Measurements from ENCODE around the gene PLEKHA5.
"Not testable (repeated sequence)": the region's sequence is repeated elsewhere in the genome, so short reads cannot be mapped to it uniquely, and the experiment has no call there.

Gene PLEKHA5, protein sequence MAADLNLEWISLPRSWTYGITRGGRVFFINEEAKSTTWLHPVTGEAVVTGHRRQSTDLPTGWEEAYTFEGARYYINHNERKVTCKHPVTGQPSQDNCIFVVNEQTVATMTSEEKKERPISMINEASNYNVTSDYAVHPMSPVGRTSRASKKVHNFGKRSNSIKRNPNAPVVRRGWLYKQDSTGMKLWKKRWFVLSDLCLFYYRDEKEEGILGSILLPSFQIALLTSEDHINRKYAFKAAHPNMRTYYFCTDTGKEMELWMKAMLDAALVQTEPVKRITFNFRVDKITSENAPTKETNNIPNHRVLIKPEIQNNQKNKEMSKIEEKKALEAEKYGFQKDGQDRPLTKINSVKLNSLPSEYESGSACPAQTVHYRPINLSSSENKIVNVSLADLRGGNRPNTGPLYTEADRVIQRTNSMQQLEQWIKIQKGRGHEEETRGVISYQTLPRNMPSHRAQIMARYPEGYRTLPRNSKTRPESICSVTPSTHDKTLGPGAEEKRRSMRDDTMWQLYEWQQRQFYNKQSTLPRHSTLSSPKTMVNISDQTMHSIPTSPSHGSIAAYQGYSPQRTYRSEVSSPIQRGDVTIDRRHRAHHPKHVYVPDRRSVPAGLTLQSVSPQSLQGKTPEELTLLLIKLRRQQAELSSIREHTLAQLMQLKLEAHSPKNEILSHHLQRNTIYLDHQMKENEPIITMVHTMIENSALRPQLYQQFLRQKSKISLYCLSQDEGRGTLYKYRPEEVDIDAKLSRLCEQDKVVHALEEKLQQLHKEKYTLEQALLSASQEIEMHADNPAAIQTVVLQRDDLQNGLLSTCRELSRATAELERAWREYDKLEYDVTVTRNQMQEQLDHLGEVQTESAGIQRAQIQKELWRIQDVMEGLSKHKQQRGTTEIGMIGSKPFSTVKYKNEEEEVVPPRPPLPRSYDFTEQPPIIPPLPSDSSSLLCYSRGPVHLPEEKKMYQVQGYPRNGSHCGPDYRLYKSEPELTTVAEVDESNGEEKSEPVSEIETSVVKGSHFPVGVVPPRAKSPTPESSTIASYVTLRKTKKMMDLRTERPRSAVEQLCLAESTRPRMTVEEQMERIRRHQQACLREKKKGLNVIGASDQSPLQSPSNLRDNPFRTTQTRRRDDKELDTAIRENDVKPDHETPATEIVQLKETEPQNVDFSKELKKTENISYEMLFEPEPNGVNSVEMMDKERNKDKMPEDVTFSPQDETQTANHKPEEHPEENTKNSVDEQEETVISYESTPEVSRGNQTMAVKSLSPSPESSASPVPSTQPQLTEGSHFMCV

DNA sequence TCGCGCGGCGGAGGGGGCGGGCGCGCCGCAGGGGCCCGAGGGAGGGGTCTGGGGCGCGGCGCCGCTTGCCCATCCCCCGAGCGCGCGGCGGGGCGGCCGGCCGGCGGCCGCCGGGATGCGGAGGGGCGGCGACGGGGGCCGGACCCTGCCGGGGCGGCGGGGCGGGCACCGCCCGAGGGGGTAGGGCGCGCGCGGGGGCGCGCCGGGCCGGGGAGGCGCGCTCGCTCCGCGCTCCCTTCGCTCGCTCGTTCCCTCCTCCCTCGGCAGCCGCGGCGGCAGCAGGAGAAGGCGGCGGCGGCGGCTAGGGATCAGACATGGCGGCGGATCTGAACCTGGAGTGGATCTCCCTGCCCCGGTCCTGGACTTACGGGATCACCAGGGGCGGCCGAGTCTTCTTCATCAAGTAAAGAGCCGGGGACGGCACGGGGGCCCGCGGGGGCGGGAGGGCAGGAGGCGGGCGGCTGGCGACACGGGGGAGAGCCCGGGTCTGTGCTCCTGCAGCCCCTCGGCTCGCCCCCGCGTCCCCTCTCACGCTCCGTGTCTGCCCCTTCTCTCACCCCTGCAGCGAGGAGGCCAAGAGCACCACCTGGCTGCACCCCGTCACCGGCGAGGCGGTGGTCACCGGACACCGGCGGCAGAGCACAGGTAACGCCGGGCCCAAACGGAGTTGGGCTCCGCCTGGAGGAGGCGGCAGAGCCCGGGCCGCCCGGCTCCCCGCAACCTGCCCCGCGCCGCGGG, at the start of gene PLEKHA5:
Gene PLEKHA5 (plus strand): TSS at position 248 of the 738 bp plus-strand sequence. CDS start 67 bp downstream, at position 315.
- DNase-seq = peak; percentile 87

DNA sequence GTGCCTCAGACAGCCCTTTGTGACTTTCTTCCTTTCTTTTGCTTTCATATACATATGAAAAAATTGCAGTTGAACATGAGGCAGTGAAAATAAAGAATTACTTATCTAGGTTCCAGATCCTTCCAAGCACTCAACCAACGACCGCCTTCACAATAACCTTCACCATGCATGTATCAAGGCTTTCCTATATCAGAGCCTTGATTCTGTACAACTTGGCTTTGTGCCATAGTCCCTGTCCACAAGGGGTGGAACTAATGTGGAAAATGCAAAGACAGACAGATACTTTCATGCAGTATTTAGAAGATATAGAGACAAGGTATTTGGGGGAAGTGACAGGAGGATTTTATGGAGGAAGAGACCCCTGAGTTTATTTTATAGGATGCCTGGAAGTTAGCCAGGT, 48.6 kb upstream of the PLEKHA5 start:
- DNase-seq = no peak

DNA sequence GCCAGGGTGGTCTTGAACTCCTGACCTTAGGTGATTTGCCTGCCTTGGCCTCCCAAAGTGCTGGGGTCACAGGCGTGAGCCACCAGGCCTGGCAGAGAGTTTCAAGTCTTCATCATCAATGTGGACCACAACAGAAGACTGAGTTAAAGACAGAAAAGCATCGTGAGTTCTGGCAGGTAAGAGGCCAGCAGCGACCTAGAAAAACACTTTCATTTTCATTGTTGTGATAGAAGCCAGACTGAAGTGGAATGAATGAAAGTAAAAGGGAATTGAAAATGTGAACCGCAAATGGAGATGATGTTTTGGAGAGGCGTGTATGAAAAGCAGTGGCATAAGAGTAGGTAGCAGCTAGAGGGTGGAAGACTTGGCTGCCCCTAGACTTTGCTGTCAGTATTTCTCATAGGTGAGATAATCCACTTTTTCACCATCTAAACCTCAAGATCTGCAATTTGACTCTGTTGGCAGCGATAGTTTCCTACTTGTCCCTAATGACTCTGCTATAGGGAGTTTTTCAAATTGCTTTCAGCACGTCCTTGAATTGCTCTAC, 47.1 kb upstream of the PLEKHA5 start:
- DNase-seq = no peak

DNA sequence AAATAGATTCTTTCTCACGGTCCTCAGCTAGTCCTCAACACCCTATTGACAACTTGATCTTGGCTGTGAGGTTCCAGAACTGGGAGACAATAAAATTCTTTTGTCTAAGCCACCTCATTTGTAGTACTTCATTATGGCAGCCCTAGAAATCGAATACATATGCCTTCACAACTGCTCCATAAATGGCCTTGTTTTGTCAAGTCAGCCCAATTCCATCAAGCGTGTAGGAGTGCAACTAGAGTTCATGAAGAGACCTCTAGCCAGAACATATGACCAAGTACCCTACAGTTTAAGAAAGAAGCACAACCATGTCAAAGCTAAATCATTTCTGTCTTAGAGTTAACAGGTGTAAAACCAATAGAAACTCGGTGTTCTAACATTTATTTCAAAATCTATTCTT, 45.0 kb upstream of the PLEKHA5 start:
- DNase-seq = no peak

DNA sequence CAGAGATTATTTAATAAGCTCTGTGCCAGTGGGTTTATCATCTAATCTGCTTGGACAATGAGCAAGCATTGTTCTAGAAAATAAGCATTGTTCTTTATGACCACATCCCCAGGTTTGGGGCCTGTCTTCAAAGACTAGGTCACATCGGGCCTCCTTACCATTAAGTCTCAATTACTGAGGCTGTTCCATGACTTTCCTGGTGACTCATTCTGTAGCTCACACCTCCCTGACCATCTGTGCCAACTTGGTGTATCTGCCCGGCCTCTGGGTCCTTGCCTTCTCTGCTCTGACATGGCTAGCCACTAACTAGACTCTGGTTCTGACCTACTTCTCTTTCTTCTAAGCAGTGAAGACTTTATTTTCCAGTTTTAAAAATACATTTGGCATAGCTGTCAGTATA, 44.4 kb upstream of the PLEKHA5 start:
- DNase-seq = no peak

DNA sequence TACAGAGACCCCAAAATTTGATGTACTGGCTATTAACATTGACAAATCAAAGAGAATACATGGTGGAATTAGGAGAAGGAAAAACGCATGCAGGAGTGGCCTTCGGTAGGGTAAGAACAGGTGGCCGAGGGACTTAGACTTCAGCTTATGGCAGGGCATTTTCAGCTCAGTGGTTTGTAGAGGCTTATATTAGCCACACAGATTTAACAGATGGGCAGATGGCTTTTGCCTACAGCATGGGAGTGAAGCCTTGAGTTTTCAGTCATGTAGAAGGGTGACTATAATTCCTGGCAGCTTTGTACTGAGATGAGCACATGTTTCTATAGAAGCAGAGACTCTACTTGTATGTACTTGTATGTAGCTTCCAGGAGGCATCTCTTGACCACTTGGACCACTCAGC, 40.9 kb upstream of the PLEKHA5 start:
- DNase-seq = no peak

DNA sequence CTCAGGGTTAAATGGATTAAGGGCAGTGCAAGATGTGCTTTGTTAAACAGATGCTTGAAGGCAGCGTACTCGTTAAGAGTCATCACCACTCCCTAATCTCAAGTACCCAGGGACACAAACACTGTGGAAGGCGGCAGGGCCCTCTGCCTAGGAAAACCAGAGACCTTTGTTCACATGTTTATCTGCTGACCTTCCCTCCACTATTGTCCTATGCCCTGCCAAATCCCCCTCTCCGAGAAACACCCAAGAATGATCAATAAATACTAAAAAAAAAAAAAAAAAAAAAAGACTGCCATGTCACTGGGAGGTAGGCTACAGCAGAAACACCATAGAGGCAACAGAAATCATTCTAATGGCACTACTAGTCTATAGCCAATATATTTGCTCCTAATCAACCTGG, 37.1 kb upstream of the PLEKHA5 start:
- not testable (repeated sequence) for DNase-seq

DNA sequence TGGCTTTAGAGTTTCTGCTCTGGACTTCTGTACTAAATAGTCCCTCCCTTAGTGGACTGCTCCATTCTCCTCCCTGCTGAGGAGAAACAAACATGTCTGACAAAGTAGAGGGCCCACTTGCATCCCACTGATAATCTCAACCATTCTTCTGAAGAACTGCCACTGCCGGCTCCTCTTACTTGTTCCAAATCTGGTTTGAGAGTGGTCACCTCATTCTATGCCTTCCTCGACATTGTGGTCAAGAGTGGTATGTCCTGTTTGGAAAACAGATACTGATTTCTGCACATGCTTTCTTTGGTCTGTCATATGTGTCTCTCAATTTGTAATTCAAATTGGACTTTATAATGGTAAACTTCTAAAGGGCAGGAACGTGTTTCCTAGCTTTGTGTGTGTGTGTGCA, 36.3 kb upstream of the PLEKHA5 start:
- DNase-seq = no peak

DNA sequence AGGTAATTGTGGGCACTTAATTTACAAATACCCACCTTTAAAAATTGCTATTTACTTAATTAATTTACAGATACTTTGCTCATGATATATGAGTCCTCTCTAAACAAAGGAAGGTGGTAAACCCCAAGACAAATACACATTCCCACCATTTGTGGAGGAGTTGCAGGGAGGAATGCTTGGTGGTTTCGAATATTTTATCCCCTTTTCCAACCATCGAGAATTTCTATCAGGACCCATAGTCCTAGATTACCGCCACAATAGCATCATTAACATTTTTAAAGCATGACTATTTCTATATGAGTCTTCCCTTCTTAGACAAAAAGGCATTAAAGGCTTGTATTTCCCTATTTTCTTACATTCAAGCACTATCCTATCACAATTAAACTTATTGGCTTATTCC, 34.2 kb upstream of the PLEKHA5 start:
- no peak for DNase-seq

DNA sequence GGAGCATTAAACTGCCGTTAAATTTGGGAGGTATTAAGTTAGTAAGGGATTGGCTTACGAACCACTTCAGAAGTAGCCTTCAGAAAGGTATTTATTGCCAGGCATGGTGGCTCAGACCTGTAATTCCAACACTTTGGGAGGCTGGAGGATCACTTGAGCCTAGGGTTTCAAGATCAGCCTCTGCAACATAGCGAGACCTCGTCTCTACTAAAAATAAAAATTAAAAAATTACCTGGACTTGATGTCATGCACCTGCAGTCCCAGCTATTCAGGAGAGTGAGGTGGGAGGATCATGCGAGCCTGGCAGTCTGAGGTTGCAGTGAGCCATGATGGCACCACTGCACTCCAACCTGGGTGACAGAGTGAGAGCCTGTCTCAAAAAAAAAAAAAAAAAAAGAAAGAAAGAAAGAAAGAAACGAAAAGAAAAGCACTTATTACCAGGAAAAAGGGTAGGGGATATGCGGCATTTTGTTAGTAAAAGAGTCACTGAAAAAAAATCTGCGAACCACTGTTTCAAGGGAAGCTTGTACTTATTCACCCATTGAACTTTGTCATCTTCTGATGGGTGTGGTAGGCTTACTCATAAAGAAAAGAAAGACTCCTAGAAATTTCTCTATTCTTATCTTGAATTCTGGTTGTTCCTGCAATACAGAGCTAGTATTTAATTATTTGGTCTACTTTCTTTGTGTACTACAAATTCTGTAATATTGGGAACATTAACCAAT, 33.6 kb upstream of the PLEKHA5 start:
- no peak for DNase-seq

DNA sequence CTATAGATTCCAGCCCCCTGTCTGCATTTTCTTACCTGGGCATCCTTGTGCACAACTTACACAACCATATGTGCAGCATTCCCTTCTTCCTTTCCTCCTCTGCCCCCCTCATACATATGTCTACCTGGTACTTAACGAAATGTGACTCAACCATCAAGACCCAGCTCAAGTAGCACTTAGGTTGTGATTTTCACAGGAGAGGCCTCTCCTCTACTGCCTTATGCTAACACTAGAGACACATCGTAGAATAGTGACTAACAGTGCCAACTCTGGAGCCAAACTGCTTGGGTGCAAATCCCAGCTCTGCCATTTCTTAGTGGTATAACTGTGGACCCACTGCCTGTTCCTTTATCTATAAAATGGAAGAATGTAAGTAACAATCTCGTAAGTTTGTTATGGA, 24.1 kb upstream of the PLEKHA5 start:
- DNase-seq = no peak

DNA sequence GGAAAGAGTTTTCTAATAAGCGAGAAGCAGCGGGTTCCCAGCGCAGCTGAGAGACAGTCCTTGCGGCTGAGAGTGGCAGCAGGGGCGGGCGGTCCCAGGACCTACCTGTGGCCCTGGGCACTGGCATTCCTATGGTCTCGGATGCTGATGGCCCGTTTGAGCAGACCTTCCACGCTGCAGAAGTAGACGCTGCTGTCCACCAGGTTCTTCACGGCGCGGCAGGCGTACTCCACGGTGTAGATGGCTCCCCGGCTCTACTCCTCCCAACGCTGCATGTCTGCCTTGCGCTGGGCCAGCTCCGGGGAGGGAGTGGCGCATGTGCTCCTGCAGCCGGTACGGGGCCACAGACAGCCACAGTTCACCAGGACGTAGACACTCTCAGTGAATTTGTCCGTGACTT, 21.8 kb upstream of the PLEKHA5 start:
- no peak for DNase-seq

DNA sequence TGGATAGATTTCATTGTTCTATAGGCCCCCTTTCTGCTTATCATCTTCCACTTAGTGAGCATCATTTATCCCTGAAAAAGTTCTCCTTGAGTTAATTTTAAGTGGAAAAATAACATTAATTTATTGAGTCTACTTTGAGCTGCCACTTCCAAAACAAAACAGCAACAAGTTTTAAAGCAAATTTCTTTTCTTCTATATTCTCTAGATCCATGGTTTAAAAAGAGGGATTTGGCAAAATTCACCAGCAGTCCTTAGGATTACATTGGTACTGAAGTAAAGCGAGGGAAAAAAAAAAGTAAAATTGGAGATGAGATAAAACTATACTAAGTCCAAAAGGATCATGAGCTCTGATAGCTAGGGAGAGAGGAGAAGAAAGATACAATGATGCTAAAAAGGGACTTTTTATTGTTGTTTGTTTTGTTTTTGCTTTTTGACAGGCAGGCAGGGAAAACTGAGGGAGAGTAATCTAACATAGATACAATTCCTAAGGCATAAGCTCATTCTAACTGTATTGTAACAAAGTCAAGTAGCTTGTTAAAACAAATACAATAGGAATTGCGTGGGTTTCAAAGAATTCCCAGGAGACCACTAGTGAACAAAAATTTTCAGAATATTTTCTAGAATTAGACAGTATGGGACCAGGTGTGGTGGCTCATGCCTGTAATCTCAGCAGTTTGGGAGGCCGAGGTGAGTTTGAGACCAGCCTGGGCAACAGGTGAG, 19.2 kb upstream of the PLEKHA5 start:
- DNase-seq = no peak

DNA sequence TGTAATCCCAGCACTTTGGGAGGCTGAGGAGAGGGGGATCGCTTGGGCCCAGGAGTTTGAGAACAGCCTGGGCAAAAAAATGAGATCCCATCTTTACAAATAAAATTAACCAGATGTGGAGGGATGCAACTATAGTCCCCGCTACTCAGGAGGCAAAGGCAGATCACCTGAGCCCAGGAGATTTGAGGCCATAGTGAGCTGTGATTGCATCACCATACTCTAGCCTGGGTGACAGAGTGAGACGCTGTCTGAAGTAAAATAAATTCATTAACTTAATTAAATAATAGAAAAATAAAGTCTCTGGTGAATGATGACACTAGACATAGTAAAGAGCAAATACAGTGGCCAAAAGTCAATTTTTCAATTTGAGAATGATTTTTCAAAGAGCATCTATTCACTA, 16.1 kb upstream of the PLEKHA5 start:
- DNase-seq = no peak

DNA sequence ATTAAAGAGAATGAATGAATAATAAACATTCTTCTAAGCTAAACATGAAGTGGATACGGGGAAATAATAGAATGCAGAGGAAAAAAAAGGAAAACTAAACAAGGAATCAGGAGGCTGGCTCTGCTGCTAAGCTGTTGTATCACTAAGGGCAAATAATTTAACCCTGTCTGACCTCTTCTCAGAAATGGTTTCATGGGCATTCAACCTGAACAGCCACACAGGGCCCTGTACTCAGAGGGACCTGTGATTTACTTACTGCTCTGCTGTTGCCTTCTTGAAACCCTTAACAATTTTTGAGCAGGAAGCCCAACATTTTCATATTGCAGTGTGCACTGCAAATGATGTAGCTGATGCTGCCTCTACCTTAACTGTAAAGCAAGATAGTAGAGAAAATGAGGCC, 14.2 kb upstream of the PLEKHA5 start:
- no peak for DNase-seq

DNA sequence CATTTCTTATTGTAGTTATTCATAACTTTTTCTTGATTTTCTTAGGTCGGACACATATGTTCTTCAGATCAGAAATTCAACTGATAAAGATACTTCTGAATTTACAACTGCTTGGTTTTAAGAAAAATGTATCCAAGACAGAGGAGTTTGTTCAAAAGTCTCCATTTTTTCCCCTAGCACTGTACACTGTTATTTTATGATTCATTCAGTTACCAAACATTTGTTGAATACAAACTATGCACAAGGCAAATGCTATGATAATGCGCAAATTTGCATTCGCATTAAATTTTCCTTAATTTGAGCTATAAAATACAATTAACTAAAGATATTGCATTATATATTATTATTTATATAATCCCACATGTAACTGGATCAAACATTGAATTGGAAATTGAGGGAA, 10.1 kb upstream of the PLEKHA5 start:
- no peak for DNase-seq

DNA sequence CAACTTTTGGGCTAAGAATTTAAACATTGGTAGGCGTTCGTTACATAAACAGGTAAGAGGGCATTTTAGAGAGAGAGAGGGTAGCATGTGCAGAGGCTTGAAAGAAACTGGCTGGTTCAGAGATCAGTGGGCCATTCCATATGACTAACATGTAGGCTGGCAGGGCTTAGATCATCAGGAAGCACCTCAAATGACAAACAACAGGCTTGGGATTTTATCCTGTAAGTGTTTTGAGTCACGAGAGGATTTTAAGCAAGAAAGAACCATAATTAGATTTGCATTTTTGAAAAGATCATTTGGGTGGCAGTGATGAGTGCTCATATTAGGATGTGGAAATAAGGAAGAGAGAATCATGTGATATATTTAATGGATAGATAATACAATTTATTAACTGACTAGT, 8.7 kb upstream of the PLEKHA5 start:
- DNase-seq = no peak

DNA sequence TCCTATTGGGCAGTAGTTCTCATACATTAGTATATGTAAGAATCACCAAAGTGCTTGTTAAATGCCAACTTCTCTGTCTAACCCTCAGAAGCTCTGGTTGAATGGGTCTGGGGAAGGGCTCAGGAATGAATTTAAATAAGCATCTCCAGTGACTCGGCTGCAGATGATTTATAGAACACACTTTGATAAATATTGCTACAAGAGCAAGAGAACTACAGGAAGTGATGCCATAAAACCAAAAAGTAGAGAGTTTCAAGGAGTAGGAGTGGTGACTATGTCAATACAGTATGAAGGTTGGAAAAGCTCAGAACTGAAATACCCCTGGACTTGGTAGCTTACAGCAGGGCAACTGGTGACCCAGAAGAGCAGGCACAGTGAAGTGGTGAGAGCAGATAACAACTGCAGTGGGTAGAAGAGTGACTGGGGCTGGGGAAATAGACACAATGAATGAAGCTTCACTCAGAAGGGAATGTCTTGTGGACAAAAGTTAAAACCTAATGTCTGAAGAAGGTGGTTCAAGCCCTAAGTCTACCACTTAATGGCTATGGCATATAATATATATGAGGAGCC, 8.0 kb upstream of the PLEKHA5 start:
- DNase-seq = no peak

DNA sequence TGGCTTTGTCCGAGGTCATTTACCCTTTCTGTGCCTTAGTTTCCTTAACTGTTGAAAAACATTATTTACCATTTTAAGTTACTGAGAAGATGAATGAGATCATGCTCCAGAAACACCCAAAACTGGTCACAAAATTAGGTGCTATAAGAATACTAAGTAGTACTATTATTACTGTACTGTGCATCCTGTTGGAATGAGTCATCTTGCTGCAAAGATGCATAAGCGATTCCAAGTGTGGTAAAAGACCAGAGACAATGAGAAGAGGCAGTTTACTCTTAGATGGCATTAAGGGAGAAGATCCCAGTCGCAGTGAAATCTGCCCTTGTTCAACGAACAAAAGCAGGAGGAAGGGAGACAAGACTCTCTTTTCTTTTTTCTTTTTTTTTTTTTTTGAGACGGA, 4.2 kb upstream of the PLEKHA5 start:
- DNase-seq = no peak

DNA sequence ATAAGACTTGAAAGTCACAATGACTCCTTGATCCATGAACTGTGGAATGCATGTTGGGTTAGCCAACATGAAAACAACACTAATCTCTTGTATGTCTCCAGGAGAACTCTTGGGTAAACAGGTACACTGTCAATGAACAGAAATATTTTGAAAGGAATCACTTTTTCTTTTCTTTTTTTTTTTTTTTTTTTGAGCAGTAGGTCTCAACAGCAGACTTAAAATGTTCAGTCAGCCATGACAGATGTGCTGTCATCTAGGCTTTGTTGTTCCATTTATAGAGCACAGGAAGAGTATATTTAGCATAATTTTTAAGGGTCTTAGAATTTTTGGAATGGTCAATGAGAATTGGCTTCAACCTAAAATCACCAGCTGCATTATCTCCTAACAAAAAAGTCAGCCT, 2.3 kb upstream of the PLEKHA5 start:
- DNase-seq = no peak

DNA sequence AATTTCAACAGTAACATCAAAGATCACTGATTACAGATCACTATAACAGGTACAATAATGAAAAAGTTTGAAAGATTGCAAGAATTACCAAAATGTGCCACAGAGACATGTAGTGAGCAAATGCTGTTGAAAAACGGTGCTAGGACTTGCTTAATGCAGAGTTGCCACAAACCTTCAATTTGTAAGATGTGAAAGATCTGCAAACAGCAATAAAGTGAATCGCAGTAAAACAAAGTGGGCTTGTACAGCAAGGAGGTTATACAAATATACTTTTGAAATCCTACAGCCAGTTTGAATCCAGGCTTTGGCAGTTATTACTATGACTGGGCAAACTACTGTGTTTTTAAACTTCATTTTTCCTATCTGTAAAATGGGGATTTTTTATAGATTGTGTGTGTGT, 1.0 kb upstream of the PLEKHA5 start:
- DNase-seq = no peak

All from right hindlimb (tissue), 1 donor.